GM19035 (cell line): Measurements from ENCODE around the gene STOML3.

Experiments used
- ATAC-seq: cut with Tn5 transposase; IDR thresholded peaks from one replicate; pipeline ENCODE4 v1.9.1; 2021; ENCODE audit not compliant: unreplicated experiment

STOML3 gene

GRCh38 chr13:38993381-38993780 lies 2.8 kb upstream of the STOML3 start:
- no peak for ATAC-seq

GRCh38 chr13:38981096-38981495 lies 9.5 kb downstream of the STOML3 start:
- no peak for ATAC-seq

GRCh38 chr13:38980750-38981078 lies 9.9 kb downstream of the STOML3 start:
- no peak for ATAC-seq

GRCh38 chr13:38979891-38980749 lies 10.5 kb downstream of the STOML3 start:
- ATAC-seq = no peak

GRCh38 chr13:38970380-38971051 lies 20.1 kb downstream of the STOML3 start:
- ATAC-seq = no peak

- no peak for ATAC-seq
These were observed 21.4 kb downstream of the STOML3 start for GRCh38 chr13:38969187-38969586.

GRCh38 chr13:38967446-38967845 lies 23.2 kb downstream of the STOML3 start:
- no peak for ATAC-seq

- no peak for ATAC-seq
These were observed 25.4 kb downstream of the STOML3 start for GRCh38 chr13:38965281-38965680.

- no peak for ATAC-seq
These were observed 30.5 kb downstream of the STOML3 start for GRCh38 chr13:38960175-38960574.

GRCh38 chr13:38957794-38958592 lies 32.6 kb downstream of the STOML3 start:
- ATAC-seq = no peak

GRCh38 chr13:38954844-38955243 lies 35.8 kb downstream of the STOML3 start:
- no peak for ATAC-seq

- ATAC-seq = no peak
These were observed 36.3 kb downstream of the STOML3 start for GRCh38 chr13:38954291-38954690.

- ATAC-seq = no peak
These were observed 37.8 kb downstream of the STOML3 start for GRCh38 chr13:38952827-38953226.

GRCh38 chr13:38951525-38952313 lies 38.9 kb downstream of the STOML3 start:
- ATAC-seq = no peak

- no peak for ATAC-seq
These were observed 39.6 kb downstream of the STOML3 start for GRCh38 chr13:38950987-38951386.

- no peak for ATAC-seq
These were observed 43.6 kb downstream of the STOML3 start for GRCh38 chr13:38947054-38947453.

- ATAC-seq = no peak
These were observed 46.4 kb downstream of the STOML3 start for GRCh38 chr13:38944219-38944618.

GRCh38 chr13:38943231-38943630 lies 47.4 kb downstream of the STOML3 start:
- ATAC-seq = no peak

GRCh38 chr13:38941353-38941945 lies 49.2 kb downstream of the STOML3 start:
- ATAC-seq = no peak

GRCh38 chr13:38933786-38934185 lies 56.8 kb downstream of the STOML3 start:
- no peak for ATAC-seq

- ATAC-seq = no peak
These were observed 68.5 kb downstream of the STOML3 start for GRCh38 chr13:38922170-38922569.
